Measurements from ENCODE around the gene RHBDD2. TPM values are rescaled to one million over a fixed set of nuclear protein-coding genes. Genes with fewer than 3 reads are reported as not detected.

The RHBDD2 gene
- total and polyA plus RNA-seq, 9 of the 15 experiments (the other 6 are each of a cell fraction or from before 2014, with no cell fraction given): 3.3 to 36.7 (median 17.9) TPM

DNA sequence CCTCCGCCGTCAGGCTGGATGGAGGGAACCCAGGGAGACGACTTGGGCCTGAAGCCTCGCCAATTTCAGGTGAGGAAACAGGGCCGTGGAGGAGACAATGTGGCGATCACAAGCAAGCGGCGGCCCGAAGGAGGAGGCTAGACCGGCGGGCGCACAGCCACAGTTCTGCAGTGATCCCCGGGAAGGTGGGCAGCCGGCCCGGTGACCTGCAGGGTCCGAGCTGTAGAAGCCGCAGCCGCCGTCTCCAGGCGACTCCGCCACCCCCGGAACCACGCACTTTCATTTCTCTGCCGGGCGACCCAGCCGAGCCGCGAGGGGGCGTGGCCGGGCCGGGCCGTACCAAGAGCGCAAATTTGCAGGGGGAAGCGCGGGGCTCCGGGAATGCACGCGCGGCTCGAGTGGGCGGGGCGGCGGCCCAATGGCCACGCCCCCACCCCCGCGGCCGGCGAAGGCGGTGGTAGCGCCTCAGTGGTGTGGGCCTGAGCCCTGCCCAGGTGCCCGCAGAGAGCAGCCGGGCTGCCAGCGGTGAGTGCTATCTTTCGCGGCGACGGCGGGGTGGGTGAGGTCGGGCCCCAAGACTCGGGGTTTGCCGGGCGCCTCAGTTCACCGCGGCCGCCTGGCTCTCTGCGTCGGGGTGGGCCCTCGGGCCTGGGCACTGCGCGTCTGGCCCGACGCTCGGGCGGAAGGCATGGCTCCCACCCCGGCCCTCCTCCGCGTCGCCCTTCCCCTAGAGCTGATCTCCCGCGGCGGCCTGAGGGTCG is 36.0 kb downstream of the RHBDD2 start, which contains the start of gene POR (continued):
- TF ChIP-seq, protein P1, sequence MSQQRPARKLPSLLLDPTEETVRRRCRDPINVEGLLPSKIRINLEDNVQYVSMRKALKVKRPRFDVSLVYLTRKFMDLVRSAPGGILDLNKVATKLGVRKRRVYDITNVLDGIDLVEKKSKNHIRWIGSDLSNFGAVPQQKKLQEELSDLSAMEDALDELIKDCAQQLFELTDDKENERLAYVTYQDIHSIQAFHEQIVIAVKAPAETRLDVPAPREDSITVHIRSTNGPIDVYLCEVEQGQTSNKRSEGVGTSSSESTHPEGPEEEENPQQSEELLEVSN (IDR thresholded peaks at IDR 0.05; ENCODE audit: borderline replicate concordance in 1 of 2, extremely low read depth in 1 of 2, insufficient read depth in 1 of 2, insufficient read length in 1 of 2, low read depth in 1 of 2, low read length in 1 of 2, poor library complexity in 1 of 2, severe bottlenecking in 1 of 2): peak in 1 of 2 experiments; percentile 63
- TF ChIP-seq, protein P2, sequence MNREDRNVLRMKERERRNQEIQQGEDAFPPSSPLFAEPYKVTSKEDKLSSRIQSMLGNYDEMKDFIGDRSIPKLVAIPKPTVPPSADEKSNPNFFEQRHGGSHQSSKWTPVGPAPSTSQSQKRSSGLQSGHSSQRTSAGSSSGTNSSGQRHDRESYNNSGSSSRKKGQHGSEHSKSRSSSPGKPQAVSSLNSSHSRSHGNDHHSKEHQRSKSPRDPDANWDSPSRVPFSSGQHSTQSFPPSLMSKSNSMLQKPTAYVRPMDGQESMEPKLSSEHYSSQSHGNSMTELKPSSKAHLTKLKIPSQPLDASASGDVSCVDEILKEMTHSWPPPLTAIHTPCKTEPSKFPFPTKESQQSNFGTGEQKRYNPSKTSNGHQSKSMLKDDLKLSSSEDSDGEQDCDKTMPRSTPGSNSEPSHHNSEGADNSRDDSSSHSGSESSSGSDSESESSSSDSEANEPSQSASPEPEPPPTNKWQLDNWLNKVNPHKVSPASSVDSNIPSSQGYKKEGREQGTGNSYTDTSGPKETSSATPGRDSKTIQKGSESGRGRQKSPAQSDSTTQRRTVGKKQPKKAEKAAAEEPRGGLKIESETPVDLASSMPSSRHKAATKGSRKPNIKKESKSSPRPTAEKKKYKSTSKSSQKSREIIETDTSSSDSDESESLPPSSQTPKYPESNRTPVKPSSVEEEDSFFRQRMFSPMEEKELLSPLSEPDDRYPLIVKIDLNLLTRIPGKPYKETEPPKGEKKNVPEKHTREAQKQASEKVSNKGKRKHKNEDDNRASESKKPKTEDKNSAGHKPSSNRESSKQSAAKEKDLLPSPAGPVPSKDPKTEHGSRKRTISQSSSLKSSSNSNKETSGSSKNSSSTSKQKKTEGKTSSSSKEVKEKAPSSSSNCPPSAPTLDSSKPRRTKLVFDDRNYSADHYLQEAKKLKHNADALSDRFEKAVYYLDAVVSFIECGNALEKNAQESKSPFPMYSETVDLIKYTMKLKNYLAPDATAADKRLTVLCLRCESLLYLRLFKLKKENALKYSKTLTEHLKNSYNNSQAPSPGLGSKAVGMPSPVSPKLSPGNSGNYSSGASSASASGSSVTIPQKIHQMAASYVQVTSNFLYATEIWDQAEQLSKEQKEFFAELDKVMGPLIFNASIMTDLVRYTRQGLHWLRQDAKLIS (CRISPR knock-in tag; IDR thresholded peaks at IDR 0.05): peak; percentile 77
- peak; percentile 98 for TF ChIP-seq TOE1 (IDR thresholded peaks at IDR 0.05; ENCODE audit: borderline replicate concordance)
- TF ChIP-seq TOE1 (CRISPR knock-in tag; IDR thresholded peaks at IDR 0.05; ENCODE audit: borderline replicate concordance, low read depth): no peak; the same call in 1 of the 2 replicates
- peak; percentile 29; the same call in 1 of the 2 replicates for TF ChIP-seq FOSL1 (tag; conservative IDR thresholded peaks at IDR 0.05)
- TF ChIP-seq, protein P3, sequence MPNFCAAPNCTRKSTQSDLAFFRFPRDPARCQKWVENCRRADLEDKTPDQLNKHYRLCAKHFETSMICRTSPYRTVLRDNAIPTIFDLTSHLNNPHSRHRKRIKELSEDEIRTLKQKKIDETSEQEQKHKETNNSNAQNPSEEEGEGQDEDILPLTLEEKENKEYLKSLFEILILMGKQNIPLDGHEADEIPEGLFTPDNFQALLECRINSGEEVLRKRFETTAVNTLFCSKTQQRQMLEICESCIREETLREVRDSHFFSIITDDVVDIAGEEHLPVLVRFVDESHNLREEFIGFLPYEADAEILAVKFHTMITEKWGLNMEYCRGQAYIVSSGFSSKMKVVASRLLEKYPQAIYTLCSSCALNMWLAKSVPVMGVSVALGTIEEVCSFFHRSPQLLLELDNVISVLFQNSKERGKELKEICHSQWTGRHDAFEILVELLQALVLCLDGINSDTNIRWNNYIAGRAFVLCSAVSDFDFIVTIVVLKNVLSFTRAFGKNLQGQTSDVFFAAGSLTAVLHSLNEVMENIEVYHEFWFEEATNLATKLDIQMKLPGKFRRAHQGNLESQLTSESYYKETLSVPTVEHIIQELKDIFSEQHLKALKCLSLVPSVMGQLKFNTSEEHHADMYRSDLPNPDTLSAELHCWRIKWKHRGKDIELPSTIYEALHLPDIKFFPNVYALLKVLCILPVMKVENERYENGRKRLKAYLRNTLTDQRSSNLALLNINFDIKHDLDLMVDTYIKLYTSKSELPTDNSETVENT (CRISPR knock-in tag; IDR thresholded peaks at IDR 0.05): peak; percentile 92
- TF ChIP-seq NUFIP1 (IDR thresholded peaks at IDR 0.05; ENCODE audit: partially characterized antibody): peak; percentile 86
- peak; percentile 34; the same call in 1 of the 2 replicates for TF ChIP-seq NBN (IDR thresholded peaks at IDR 0.05; ENCODE audit: low read depth)
- TF ChIP-seq HMG20B (CRISPR knock-in tag; IDR thresholded peaks at IDR 0.05): no peak
- TF ChIP-seq, protein P4, sequence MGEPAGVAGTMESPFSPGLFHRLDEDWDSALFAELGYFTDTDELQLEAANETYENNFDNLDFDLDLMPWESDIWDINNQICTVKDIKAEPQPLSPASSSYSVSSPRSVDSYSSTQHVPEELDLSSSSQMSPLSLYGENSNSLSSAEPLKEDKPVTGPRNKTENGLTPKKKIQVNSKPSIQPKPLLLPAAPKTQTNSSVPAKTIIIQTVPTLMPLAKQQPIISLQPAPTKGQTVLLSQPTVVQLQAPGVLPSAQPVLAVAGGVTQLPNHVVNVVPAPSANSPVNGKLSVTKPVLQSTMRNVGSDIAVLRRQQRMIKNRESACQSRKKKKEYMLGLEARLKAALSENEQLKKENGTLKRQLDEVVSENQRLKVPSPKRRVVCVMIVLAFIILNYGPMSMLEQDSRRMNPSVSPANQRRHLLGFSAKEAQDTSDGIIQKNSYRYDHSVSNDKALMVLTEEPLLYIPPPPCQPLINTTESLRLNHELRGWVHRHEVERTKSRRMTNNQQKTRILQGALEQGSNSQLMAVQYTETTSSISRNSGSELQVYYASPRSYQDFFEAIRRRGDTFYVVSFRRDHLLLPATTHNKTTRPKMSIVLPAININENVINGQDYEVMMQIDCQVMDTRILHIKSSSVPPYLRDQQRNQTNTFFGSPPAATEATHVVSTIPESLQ (CRISPR knock-in tag; IDR thresholded peaks at IDR 0.05): peak; percentile 61; the same call in 1 of the 2 replicates
- TF ChIP-seq GTF2E2 (tag; IDR thresholded peaks at IDR 0.05): 0 out of 2 replicates have a peak, but pooled peaks have one; percentile 78
- TF ChIP-seq KLF16 (IDR thresholded peaks at IDR 0.05): no peak
- TF ChIP-seq RBM14 (IDR thresholded peaks at IDR 0.05; ENCODE audit: borderline replicate concordance, insufficient read depth, low read depth, low read length): peak; percentile 74; the same call in 1 of the 2 replicates
- TF ChIP-seq, protein P5, sequence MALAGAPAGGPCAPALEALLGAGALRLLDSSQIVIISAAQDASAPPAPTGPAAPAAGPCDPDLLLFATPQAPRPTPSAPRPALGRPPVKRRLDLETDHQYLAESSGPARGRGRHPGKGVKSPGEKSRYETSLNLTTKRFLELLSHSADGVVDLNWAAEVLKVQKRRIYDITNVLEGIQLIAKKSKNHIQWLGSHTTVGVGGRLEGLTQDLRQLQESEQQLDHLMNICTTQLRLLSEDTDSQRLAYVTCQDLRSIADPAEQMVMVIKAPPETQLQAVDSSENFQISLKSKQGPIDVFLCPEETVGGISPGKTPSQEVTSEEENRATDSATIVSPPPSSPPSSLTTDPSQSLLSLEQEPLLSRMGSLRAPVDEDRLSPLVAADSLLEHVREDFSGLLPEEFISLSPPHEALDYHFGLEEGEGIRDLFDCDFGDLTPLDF (CRISPR knock-in tag; IDR thresholded peaks at IDR 0.05): peak; percentile 88

All from K562 (cell line).